GM21367 (cell line): ENCODE data around the gene MSX1.

Source experiments
- ATAC-seq: cut with Tn5 transposase; IDR thresholded peaks from one replicate; pipeline ENCODE4 v1.9.1; 2021; ENCODE audit not compliant: unreplicated experiment

Gene MSX1

GRCh38 chr4:4868758-4869723 lies 9.6 kb downstream of the MSX1 start:
- no peak for ATAC-seq

GRCh38 chr4:4869731-4870571 lies 10.5 kb downstream of the MSX1 start:
- ATAC-seq = no peak

- ATAC-seq = no peak
These were observed 11.2 kb downstream of the MSX1 start for GRCh38 chr4:4870576-4871241.

GRCh38 chr4:4871242-4871572 lies 11.7 kb downstream of the MSX1 start:
- ATAC-seq = no peak

- no peak for ATAC-seq
These were observed 12.3 kb downstream of the MSX1 start for GRCh38 chr4:4871573-4872313.

GRCh38 chr4:4872314-4872903 lies 12.9 kb downstream of the MSX1 start:
- ATAC-seq = no peak

- ATAC-seq = no peak
These were observed 13.7 kb downstream of the MSX1 start for GRCh38 chr4:4873203-4873602.

GRCh38 chr4:4874254-4874653 lies 14.8 kb downstream of the MSX1 start:
- ATAC-seq = no peak

- ATAC-seq = no peak
These were observed 15.7 kb downstream of the MSX1 start for GRCh38 chr4:4875147-4875546.

- no peak for ATAC-seq
These were observed 16.1 kb downstream of the MSX1 start for GRCh38 chr4:4875611-4876010.

GRCh38 chr4:4876945-4877661 lies 17.6 kb downstream of the MSX1 start:
- ATAC-seq = no peak

GRCh38 chr4:4880492-4880891 lies 21.0 kb downstream of the MSX1 start:
- no peak for ATAC-seq

- ATAC-seq = no peak
These were observed 22.0 kb downstream of the MSX1 start for GRCh38 chr4:4881432-4881831.

GRCh38 chr4:4884611-4885010 lies 25.1 kb downstream of the MSX1 start:
- ATAC-seq = no peak

GRCh38 chr4:4887426-4887825 lies 28.0 kb downstream of the MSX1 start:
- ATAC-seq = no peak

- no peak for ATAC-seq
These were observed 29.2 kb downstream of the MSX1 start for GRCh38 chr4:4888695-4889094.

GRCh38 chr4:4889781-4890180 lies 30.3 kb downstream of the MSX1 start:
- ATAC-seq = no peak

- no peak for ATAC-seq
These were observed 31.2 kb downstream of the MSX1 start for GRCh38 chr4:4890574-4891255.

GRCh38 chr4:4893721-4894120 lies 34.3 kb downstream of the MSX1 start:
- no peak for ATAC-seq
